Gastrocnemius medialis (tissue), 4 donors: ENCODE measurements around the gene KAZALD1. TPM values are rescaled to one million over a fixed set of nuclear protein-coding genes. Genes with fewer than 3 reads are reported as not detected.
A peak's percentile ranks its signal among the peaks of the same experiment; 100 is the strongest.

ENCODE experiments used
- ATAC-seq, 2 donors: fragments of 150-250 bp; one replicate each; pipeline ENCODE4 v1.9.1; 2016
- DNase-seq, 2 donors: peaks; one replicate each; pipeline ENCODE4 v3.0.0-alpha.2; 2019
- H3K27ac ChIP-seq, 4 donors: fragments of 200-600 bp; sonication (generic); 1 replicate in 1 of 4; 2 replicates in 3 of 4; pipeline ENCODE4 v1.5.1; 2016 to 2018; ENCODE audit warnings: mild to moderate bottlenecking in 2 of 4, moderate library complexity in 1 of 4
- H3K27me3 ChIP-seq, 3 donors: fragments of 200-600 bp; sonication (generic) in 2 of 3; 1 replicate in 1 of 3; 2 replicates in 2 of 3; pipeline versions ENCODE4 v1.5.1 to v1.6.0; 2016 to 2019; ENCODE audit warnings: mild to moderate bottlenecking in 1 of 3, moderate library complexity in 1 of 3
- H3K36me3 ChIP-seq, 2 donors: fragments of 200-600 bp; sonication (generic) in 1 of 2; one replicate each; pipeline ENCODE4 v1.5.1; 2017 to 2018
- H3K4me1 ChIP-seq, 2 donors: fragments of 200-600 bp; sonication (generic) in 1 of 2; one replicate each; pipeline ENCODE4 v1.5.1; 2016 to 2017; ENCODE audit warnings: mild to moderate bottlenecking in 2 of 2
- H3K4me3 ChIP-seq, 4 donors: fragments of 200-600 bp; sonication (generic) in 3 of 4; 1 replicate in 1 of 4; 2 replicates in 3 of 4; pipeline ENCODE4 v1.5.1; 2016 to 2019; ENCODE audit warnings: mild to moderate bottlenecking in 2 of 4
- H3K9me3 ChIP-seq, 3 donors: fragments of 200-600 bp; sonication (generic) in 2 of 3; 1 replicate in 1 of 3; 2 replicates in 2 of 3; pipeline ENCODE4 v1.5.1; 2016 to 2019
- POLR2A ChIP-seq, 2 donors: fragments of 450-650 bp; IDR thresholded peaks; one replicate each; pipeline ENCODE4 v1.6.1; 2017; ENCODE audit warnings: antibody characterized with exemption in 2 of 2, mild to moderate bottlenecking in 2 of 2, moderate library complexity in 2 of 2
- in situ Hi-C, 4 donors: fragments of 200-750 bp; cut with MboI; loops; one replicate each; pipeline versions ENCODE4 v1.15.0 to v1.8.0; 2017; ENCODE audit warnings: low sequenced_read_pairs in 4 of 4
- intact Hi-C: fragments of 100-400 bp; cut with DNase I; formaldehyde crosslinking; loops from one replicate; pipeline ENCODE4 v1.15.1; 2023; ENCODE audit warnings: low total_unique reads
- total RNA-seq, 4 donors: library from RNA; depleted of rRNA; stranded (reverse); fragments of >200 nt; gene quantifications; one replicate each; pipeline versions ENCODE4 v1.1.0 to v1.2.3, GENCODE V29; 2016
- TF ChIP-seq, protein P1 (sequence below), 5 experiments: fragments of 450-650 bp in 3 of 5; fragments of 200-600 bp in 2 of 5; sonication (generic) in 2 of 5; IDR thresholded peaks in 4 of 5; conservative IDR thresholded peaks in 1 of 5; 1 replicate in 4 of 5; 2 replicates in 1 of 5; pipeline ENCODE4 v1.5.1; 2016 to 2019; ENCODE audit warnings: antibody characterized with exemption in 5 of 5, mild to moderate bottlenecking in 3 of 5, moderate library complexity in 3 of 5

The KAZALD1 gene
- total RNA-seq, 4 donors from 2014 or later: 1.7 to 3.6 (median 2.2) TPM

DNA sequence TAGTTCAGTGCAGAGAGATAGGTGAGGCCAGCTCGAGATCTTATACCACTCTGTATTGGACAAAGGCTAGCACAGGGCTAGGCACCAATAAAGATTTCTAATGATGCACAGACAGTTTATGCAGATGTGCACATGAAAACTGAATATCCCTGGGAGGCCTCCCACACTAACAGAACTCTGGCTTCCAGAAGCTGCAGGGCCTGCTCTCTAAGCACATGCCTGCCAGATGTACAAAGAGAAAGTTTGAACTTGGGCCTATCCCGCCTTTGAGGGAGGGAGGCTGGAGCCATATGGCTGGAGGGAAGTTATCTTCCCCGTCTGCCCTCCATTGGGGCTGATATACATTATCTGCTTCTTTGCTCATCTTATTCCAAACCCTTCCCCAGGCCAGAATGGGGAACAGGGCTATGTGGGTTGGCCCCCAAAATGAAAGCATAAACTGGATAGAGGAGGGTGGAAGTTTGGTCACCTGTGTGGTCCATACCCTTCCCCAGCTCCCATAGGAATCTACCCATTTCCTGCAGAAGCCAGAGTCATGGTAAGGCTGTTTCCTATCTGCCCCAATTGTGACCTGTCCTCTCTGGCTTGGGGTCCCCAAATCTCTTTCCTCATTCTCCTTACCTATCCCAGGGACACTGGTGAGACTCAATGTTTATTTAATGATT, 3.8 kb downstream of the KAZALD1 start:
- Histone ChIP-seq H3K27me3 (peaks cover 14 to 23% (median 18%) of the 10 kb centered on the region in 3 donors), H3K4me1 (peaks cover 47 to 52% of the 10 kb centered on the region in 2 donors), H3K36me3 (no peaks in the 10 kb centered on the region), H3K27ac (peak overlapping the region; percentile 50 to 77 (median 68)), H3K9me3 (no peaks in the 10 kb centered on the region), H3K4me3 (peak overlapping the region in 3 of 4 donors; percentile 44 to 67 (median 50))
- ATAC-seq (no peak), DNase-seq (no peak)
- TF ChIP-seq POLR2A (IDR thresholded peaks at IDR 0.05): no peak
- TF ChIP-seq, protein P1, sequence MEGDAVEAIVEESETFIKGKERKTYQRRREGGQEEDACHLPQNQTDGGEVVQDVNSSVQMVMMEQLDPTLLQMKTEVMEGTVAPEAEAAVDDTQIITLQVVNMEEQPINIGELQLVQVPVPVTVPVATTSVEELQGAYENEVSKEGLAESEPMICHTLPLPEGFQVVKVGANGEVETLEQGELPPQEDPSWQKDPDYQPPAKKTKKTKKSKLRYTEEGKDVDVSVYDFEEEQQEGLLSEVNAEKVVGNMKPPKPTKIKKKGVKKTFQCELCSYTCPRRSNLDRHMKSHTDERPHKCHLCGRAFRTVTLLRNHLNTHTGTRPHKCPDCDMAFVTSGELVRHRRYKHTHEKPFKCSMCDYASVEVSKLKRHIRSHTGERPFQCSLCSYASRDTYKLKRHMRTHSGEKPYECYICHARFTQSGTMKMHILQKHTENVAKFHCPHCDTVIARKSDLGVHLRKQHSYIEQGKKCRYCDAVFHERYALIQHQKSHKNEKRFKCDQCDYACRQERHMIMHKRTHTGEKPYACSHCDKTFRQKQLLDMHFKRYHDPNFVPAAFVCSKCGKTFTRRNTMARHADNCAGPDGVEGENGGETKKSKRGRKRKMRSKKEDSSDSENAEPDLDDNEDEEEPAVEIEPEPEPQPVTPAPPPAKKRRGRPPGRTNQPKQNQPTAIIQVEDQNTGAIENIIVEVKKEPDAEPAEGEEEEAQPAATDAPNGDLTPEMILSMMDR (IDR thresholded peaks at IDR 0.05 in 4 of 5, conservative IDR thresholded peaks at IDR 0.05 in 1 of 5): no peak
- in situ Hi-C loops (no loop called here), intact Hi-C loops (loop anchor here (5.0 kb wide), 1 partner anchor 33 kb away; the partner anchor contains the start of genes PDZD7 and SFXN3)

DNA sequence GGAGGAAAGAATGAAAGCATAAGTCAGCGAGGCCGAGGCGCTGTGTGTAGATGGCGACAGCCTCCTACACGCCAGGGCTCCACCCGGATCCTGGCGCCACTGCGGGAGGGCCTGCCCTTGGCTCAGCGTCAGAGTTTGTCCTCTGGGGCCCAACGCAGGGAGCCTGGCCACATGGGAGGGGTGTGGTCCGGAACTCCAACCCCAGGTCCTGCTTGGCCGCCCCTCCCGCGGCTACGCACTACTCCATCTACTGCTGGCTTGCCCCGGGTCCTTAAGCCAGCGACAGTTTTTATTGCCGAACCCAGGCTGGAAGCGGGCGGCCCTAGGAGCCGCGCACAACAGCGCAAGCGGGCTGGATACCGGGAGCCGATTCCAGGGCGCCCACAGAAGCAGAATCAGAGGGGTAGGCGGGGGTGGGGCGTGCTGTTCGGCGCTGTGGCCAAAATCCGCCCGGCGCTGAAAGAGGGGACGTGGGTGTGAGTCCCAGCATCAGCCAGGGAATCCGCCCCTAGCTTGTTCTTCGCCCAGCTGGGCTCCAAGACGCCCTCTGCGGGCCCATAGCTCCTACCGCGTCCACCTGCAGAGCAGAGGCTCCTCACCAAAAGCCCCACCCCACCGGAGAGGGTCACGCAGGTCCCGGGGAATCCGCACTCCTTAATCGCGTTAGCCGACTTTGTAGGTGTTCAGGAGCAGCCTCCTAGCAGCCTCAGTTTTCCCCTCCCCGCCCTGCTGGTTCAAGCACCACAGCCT, 4.5 kb downstream of the KAZALD1 start:
- no peak for ATAC-seq
- peak; percentile 32 to 49 for DNase-seq
- H3K27ac ChIP-seq: peak overlapping the region; percentile 50 to 77 (median 68)
- H3K9me3 ChIP-seq: no peaks in the 10 kb centered on the region
- intact Hi-C loops: loop anchor here (5.0 kb wide), 1 partner anchor 34 kb away; the partner anchor contains the start of genes PDZD7 and SFXN3
- H3K36me3 ChIP-seq: no peaks in the 10 kb centered on the region
- peaks cover 14 to 23% (median 18%) of the 10 kb centered on the region in 3 donors for H3K27me3 ChIP-seq
- peak in 1 of 2 donors; percentile 2 for TF ChIP-seq POLR2A (IDR thresholded peaks at IDR 0.05)
- TF ChIP-seq, protein P1 (IDR thresholded peaks at IDR 0.05 in 4 of 5, conservative IDR thresholded peaks at IDR 0.05 in 1 of 5): peak; percentile 34 to 50 (median 39)
- H3K4me1 ChIP-seq: peaks cover 47 to 51% of the 10 kb centered on the region in 2 donors
- in situ Hi-C loops: no loop called here
- peak overlapping the region; percentile 44 to 67 (median 57) for H3K4me3 ChIP-seq

DNA sequence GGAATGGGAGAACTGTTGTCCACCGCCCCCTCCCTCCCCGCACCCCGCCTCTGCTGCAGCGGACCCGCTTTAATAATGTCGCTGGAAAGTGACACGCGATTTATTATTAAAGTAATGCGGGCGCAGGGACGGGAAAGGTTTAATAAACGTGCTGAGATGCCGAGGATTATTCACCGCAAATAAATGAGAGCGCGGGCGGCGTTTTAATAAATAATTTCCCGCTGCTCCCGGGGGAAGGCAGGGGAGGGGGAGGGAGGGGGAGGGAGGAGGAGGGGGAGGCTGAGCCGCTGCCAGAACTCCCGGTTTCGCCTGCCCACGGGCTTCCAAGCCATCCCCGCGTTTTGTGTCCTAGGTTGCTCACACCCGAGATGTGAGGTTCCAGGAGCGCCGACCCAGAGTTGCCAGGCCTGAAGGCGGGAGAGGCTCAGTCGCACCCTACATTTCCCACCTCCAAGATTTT, 5.1 kb downstream of the KAZALD1 start:
- ATAC-seq (no peak), DNase-seq (no peak)
- intact Hi-C loops (loop anchor here (1.0 to 5.0 kb wide), 2 partner anchors 26 to 35 kb away; partner anchors contain the start of genes PDZD7 and SFXN3), in situ Hi-C loops (no loop called here)
- Histone ChIP-seq H3K27ac (peak overlapping the region; percentile 50 to 77 (median 68)), H3K4me1 (peaks cover 43 to 45% of the 10 kb centered on the region in 2 donors), H3K4me3 (peak overlapping the region; percentile 44 to 67 (median 57)), H3K27me3 (peaks cover 14 to 23% (median 18%) of the 10 kb centered on the region in 3 donors), H3K36me3 (no peaks in the 10 kb centered on the region), H3K9me3 (no peaks in the 10 kb centered on the region)
- TF ChIP-seq POLR2A (IDR thresholded peaks at IDR 0.05): no peak
- TF ChIP-seq, protein P1 (IDR thresholded peaks at IDR 0.05 in 4 of 5, conservative IDR thresholded peaks at IDR 0.05 in 1 of 5): no peak

DNA sequence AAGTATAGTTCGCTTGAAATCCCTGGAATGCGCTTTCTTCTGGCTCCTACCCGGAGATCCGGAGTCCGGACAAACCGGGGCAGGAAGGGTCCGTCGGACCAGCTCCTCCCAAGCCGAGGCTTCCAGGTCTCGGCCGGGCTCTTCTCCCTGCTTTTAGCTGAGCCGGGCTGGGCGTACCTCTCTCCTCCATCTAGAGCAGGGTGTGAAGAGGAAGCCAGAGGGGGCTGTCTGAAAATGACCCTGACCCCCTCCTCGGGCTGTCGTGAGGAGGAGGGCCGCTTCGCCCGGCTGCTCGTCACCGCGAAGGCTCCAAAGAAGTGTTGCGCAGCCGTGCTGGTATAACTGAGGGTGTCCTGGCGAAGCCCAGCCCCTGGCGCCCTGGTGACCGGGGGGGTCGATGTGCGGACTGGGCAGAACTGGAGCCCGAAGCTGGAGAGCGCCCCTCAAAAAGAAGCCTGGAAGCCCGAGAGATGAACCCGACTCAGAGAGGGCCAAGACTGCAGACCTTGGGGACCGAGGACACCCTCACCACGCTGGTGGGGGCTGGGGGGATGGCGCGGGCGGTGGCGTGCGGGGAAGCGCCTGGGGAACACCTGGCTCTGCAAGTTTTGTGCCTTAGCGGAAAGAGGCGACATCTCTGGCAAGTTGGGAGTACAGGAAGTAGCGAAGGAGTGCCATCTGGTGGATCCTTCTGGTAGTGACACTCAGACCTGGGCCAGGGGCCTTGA, 5.7 kb downstream of the KAZALD1 start:
- DNase-seq (peak; percentile 41 to 65), ATAC-seq (peak; percentile 79 to 80)
- in situ Hi-C loops (no loop called here), intact Hi-C loops (loop anchor here (1.0 to 5.0 kb wide), 3 partner anchors 7 to 35 kb away; partner anchors contain the start of genes PDZD7 and SFXN3)
- H3K27ac ChIP-seq: peak overlapping the region in 3 of 4 donors; percentile 67 to 77 (median 69)
- H3K36me3 ChIP-seq: no peaks in the 10 kb centered on the region
- peaks cover 38 to 39% of the 10 kb centered on the region in 2 donors for H3K4me1 ChIP-seq
- H3K27me3 ChIP-seq: peaks cover 14 to 23% (median 21%) of the 10 kb centered on the region in 3 donors
- H3K9me3 ChIP-seq: no peaks in the 10 kb centered on the region
- TF ChIP-seq POLR2A (IDR thresholded peaks at IDR 0.05): no peak
- TF ChIP-seq, protein P1 (IDR thresholded peaks at IDR 0.05 in 4 of 5, conservative IDR thresholded peaks at IDR 0.05 in 1 of 5): peak; percentile 71 to 96 (median 91)
- H3K4me3 ChIP-seq: peak overlapping the region; percentile 44 to 67 (median 57)
